IPS-18a (cell line): ENCODE measurements around the gene TUBB6.
A peak's percentile ranks its signal among the peaks of the same experiment; 100 is the strongest.

Source experiments
- H3K27ac ChIP-seq: one replicate; pipeline ENCODE4 v1.5.1; 2013; ENCODE audit warnings: low read length
- H3K27me3 ChIP-seq: one replicate; pipeline ENCODE4 v1.6.1; 2013; ENCODE audit warnings: mild to moderate bottlenecking, low read length; ENCODE audit not compliant: control insufficient read depth, insufficient read depth
- H3K36me3 ChIP-seq: one replicate; pipeline ENCODE4 v1.6.1; 2013; ENCODE audit warnings: low read depth, low read length; ENCODE audit not compliant: control insufficient read depth
- H3K4me1 ChIP-seq: one replicate; pipeline ENCODE4 v1.6.1; 2013; ENCODE audit warnings: low read depth, low read length; ENCODE audit not compliant: control insufficient read depth
- H3K4me3 ChIP-seq: one replicate; pipeline ENCODE4 v1.5.1; 2013; ENCODE audit warnings: low read length
- H3K9ac ChIP-seq: one replicate; pipeline ENCODE4 v1.6.1; 2013; ENCODE audit warnings: mild to moderate bottlenecking, low read length, moderate library complexity
- H3K9me3 ChIP-seq: one replicate; pipeline ENCODE4 v1.6.1; 2013; ENCODE audit warnings: low read depth, low read length; ENCODE audit not compliant: control insufficient read depth

Gene TUBB6

GRCh38 chr18:12333506-12334290 lies 25.7 kb downstream of the TUBB6 start:
- Histone ChIP-seq H3K9ac (peak overlapping the region; percentile 8), H3K27me3 (no peaks in the 10 kb centered on the region), H3K27ac (peak overlapping the region; percentile 38), H3K4me1 (peaks cover 47% of the 10 kb centered on the region), H3K36me3 (peaks cover 8% of the 10 kb centered on the region), H3K4me3 (peak overlapping the region; percentile 36), H3K9me3 (no peaks in the 10 kb centered on the region)

GRCh38 chr18:12334366-12334808 lies 26.3 kb downstream of the TUBB6 start:
- Histone ChIP-seq H3K36me3 (peaks cover 1% of the 10 kb centered on the region), H3K27me3 (no peaks in the 10 kb centered on the region), H3K4me3 (peak overlapping the region; percentile 36), H3K4me1 (peaks cover 49% of the 10 kb centered on the region), H3K9me3 (no peaks in the 10 kb centered on the region), H3K9ac (peak overlapping the region; percentile 8), H3K27ac (peak overlapping the region; percentile 38)

- no peaks in the 10 kb centered on the region for H3K36me3 ChIP-seq
- H3K27ac ChIP-seq = peak overlapping the region; percentile 38
- H3K4me1 ChIP-seq = peaks cover 49% of the 10 kb centered on the region
- H3K4me3 ChIP-seq = peak overlapping the region; percentile 36
- H3K27me3 ChIP-seq = no peaks in the 10 kb centered on the region
- peak overlapping the region; percentile 8 for H3K9ac ChIP-seq
- H3K9me3 ChIP-seq = no peaks in the 10 kb centered on the region
Measured at GRCh38 chr18:12334863-12335262, 26.8 kb downstream of the TUBB6 start.

- Histone ChIP-seq H3K27ac (peak overlapping the region; percentile 67), H3K36me3 (peaks cover 3% of the 10 kb centered on the region), H3K4me1 (peaks cover 49% of the 10 kb centered on the region), H3K9ac (no peak overlapping the region), H3K27me3 (no peaks in the 10 kb centered on the region), H3K9me3 (no peaks in the 10 kb centered on the region), H3K4me3 (peak overlapping the region; percentile 36)
Measured at GRCh38 chr18:12335503-12335902, 27.5 kb downstream of the TUBB6 start.

- Histone ChIP-seq H3K9me3 (no peaks in the 10 kb centered on the region), H3K4me1 (peaks cover 49% of the 10 kb centered on the region), H3K9ac (peak overlapping the region; percentile 62), H3K27ac (peak overlapping the region; percentile 67), H3K36me3 (peaks cover 3% of the 10 kb centered on the region), H3K4me3 (peak overlapping the region; percentile 26), H3K27me3 (no peaks in the 10 kb centered on the region)
Measured at GRCh38 chr18:12336171-12336613, 28.2 kb downstream of the TUBB6 start.

GRCh38 chr18:12336887-12337286 lies 28.8 kb downstream of the TUBB6 start:
- Histone ChIP-seq H3K9ac (peak overlapping the region; percentile 62), H3K4me1 (peaks cover 49% of the 10 kb centered on the region), H3K9me3 (no peaks in the 10 kb centered on the region), H3K27ac (peak overlapping the region; percentile 67), H3K27me3 (no peaks in the 10 kb centered on the region), H3K36me3 (peaks cover 8% of the 10 kb centered on the region), H3K4me3 (peak overlapping the region; percentile 26)

- Histone ChIP-seq H3K27ac (peak overlapping the region; percentile 55), H3K27me3 (no peaks in the 10 kb centered on the region), H3K36me3 (peaks cover 23% of the 10 kb centered on the region), H3K9ac (no peak overlapping the region), H3K4me3 (no peak overlapping the region), H3K9me3 (no peaks in the 10 kb centered on the region), H3K4me1 (peaks cover 49% of the 10 kb centered on the region)
Measured at GRCh38 chr18:12338382-12338781, 30.3 kb downstream of the TUBB6 start.

GRCh38 chr18:12340945-12341660 lies 33.1 kb downstream of the TUBB6 start:
- no peak overlapping the region for H3K9ac ChIP-seq
- peaks cover 46% of the 10 kb centered on the region for H3K36me3 ChIP-seq
- H3K27me3 ChIP-seq = no peaks in the 10 kb centered on the region
- H3K9me3 ChIP-seq = no peaks in the 10 kb centered on the region
- no peak overlapping the region for H3K4me3 ChIP-seq
- H3K4me1 ChIP-seq = peaks cover 24% of the 10 kb centered on the region
- H3K27ac ChIP-seq = no peak overlapping the region

- Histone ChIP-seq H3K36me3 (peaks cover 57% of the 10 kb centered on the region), H3K27ac (no peak overlapping the region), H3K27me3 (no peaks in the 10 kb centered on the region), H3K9me3 (no peaks in the 10 kb centered on the region), H3K4me1 (peaks cover 12% of the 10 kb centered on the region), H3K9ac (no peak overlapping the region), H3K4me3 (no peak overlapping the region)
Measured at GRCh38 chr18:12342661-12343060, 34.6 kb downstream of the TUBB6 start.

GRCh38 chr18:12345491-12346239 lies 37.6 kb downstream of the TUBB6 start:
- H3K27ac ChIP-seq = no peak overlapping the region
- H3K4me1 ChIP-seq = no peaks in the 10 kb centered on the region
- no peak overlapping the region for H3K9ac ChIP-seq
- H3K36me3 ChIP-seq = peaks cover 79% of the 10 kb centered on the region
- H3K27me3 ChIP-seq = no peaks in the 10 kb centered on the region
- H3K4me3 ChIP-seq = no peak overlapping the region
- H3K9me3 ChIP-seq = no peaks in the 10 kb centered on the region

- peaks cover 85% of the 10 kb centered on the region for H3K36me3 ChIP-seq
- no peak overlapping the region for H3K27ac ChIP-seq
- no peaks in the 10 kb centered on the region for H3K9me3 ChIP-seq
- no peaks in the 10 kb centered on the region for H3K4me1 ChIP-seq
- H3K27me3 ChIP-seq = no peaks in the 10 kb centered on the region
- H3K4me3 ChIP-seq = no peak overlapping the region
- no peak overlapping the region for H3K9ac ChIP-seq
Measured at GRCh38 chr18:12346240-12346565, 38.2 kb downstream of the TUBB6 start.
